Progenitor cell of endocrine pancreas (in vitro differentiated cells): ENCODE measurements around the gene EXOC7. TPM values are rescaled to one million over a fixed set of nuclear protein-coding genes. Genes with fewer than 3 reads are reported as not detected.

Experiments used
- DNase-seq: peaks from one replicate; pipeline ENCODE4 v3.0.0; 2021; ENCODE audit warnings: low spot score; ENCODE audit not compliant: unreplicated experiment
- H3K27ac Mint-ChIP-seq: 2 replicates; pipeline ENCODE4 v1.8.0; 2021; ENCODE audit warnings: mild to moderate bottlenecking, moderate library complexity, mixed read lengths
- H3K27me3 Mint-ChIP-seq: 2 replicates; pipeline ENCODE4 v1.8.0; 2021; ENCODE audit warnings: mixed read lengths
- H3K36me3 Mint-ChIP-seq: 2 replicates; pipeline ENCODE4 v1.8.0; 2022; ENCODE audit warnings: mixed read lengths; ENCODE audit not compliant: insufficient read depth
- H3K4me1 Mint-ChIP-seq: 2 replicates; pipeline ENCODE4 v1.8.0; 2021; ENCODE audit warnings: low read depth, mixed read lengths
- H3K4me3 Mint-ChIP-seq: 2 replicates; pipeline ENCODE4 v1.8.0; 2021; ENCODE audit warnings: low read depth, mild to moderate bottlenecking, moderate library complexity, mixed read lengths
- H3K9me3 Mint-ChIP-seq: 2 replicates; pipeline ENCODE4 v1.8.0; 2021; ENCODE audit warnings: low read depth, mixed read lengths
- total RNA-seq: library from RNA; stranded (reverse); gene quantifications from 2 replicates; pipeline ENCODE4 v1.2.1, GENCODE V29; 2021
- TF ChIP-seq, protein P1 (sequence below): fragments of 200-600 bp; sonication (generic); IDR thresholded peaks from one replicate; pipeline ENCODE4 v1.5.0; 2021; ENCODE audit warnings: antibody characterized with exemption, mild to moderate bottlenecking; ENCODE audit not compliant: unreplicated experiment

Gene EXOC7
- total RNA-seq, 1 donor from 2014 or later: 354 TPM

DNA sequence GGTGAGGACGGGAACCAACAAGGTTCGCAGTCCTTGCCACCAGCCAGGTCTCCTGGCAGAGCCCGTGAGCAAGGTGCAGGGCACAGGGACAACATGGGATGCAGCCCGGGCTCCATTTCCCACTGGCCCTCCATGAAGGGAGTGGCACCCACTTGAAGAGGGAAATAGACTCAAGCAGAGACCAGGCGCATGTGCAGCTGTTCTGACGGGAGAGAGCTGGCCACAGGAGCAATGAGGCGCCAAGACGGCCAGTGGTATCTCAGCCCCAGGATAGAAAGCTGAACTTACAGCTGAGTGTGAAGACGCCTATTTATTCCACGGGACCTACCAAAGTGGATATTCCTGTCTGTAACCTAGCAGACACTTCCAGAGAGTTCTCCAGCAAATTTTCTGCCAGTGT, 45.6 kb upstream of the EXOC7 start:
- DNase-seq: no peak
- Mint-ChIP-seq H3K27ac (peak overlapping the region; percentile 45), H3K4me3 (no peak overlapping the region), H3K9me3 (no peaks in the 10 kb centered on the region), H3K27me3 (no peaks in the 10 kb centered on the region), H3K36me3 (peaks cover 6% of the 10 kb centered on the region), H3K4me1 (peaks cover 2% of the 10 kb centered on the region)
- TF ChIP-seq, protein P1, sequence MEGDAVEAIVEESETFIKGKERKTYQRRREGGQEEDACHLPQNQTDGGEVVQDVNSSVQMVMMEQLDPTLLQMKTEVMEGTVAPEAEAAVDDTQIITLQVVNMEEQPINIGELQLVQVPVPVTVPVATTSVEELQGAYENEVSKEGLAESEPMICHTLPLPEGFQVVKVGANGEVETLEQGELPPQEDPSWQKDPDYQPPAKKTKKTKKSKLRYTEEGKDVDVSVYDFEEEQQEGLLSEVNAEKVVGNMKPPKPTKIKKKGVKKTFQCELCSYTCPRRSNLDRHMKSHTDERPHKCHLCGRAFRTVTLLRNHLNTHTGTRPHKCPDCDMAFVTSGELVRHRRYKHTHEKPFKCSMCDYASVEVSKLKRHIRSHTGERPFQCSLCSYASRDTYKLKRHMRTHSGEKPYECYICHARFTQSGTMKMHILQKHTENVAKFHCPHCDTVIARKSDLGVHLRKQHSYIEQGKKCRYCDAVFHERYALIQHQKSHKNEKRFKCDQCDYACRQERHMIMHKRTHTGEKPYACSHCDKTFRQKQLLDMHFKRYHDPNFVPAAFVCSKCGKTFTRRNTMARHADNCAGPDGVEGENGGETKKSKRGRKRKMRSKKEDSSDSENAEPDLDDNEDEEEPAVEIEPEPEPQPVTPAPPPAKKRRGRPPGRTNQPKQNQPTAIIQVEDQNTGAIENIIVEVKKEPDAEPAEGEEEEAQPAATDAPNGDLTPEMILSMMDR: no peak

DNA sequence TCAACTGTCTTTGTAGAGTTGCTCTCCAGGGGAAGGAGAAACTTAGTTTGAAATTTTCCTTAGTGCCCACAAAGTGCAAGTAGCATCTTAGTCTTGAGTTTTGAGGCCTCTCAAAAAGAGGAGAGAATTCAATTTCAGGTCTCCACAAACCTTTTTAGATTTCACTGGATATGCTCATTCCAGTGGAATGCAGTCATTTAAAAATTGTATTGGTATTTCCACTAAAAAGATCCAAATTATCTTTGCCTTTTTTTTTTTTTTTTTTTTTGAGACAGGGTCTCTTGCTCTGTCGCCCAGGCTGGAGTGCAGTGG, 44.4 kb upstream of the EXOC7 start:
- H3K36me3 Mint-ChIP-seq: peaks cover 6% of the 10 kb centered on the region
- no peak for DNase-seq
- TF ChIP-seq, protein P1: no peak
- peaks cover 4% of the 10 kb centered on the region for H3K4me1 Mint-ChIP-seq
- H3K27ac Mint-ChIP-seq: no peak overlapping the region
- H3K27me3 Mint-ChIP-seq: no peaks in the 10 kb centered on the region
- H3K9me3 Mint-ChIP-seq: no peaks in the 10 kb centered on the region
- H3K4me3 Mint-ChIP-seq: no peak overlapping the region

DNA sequence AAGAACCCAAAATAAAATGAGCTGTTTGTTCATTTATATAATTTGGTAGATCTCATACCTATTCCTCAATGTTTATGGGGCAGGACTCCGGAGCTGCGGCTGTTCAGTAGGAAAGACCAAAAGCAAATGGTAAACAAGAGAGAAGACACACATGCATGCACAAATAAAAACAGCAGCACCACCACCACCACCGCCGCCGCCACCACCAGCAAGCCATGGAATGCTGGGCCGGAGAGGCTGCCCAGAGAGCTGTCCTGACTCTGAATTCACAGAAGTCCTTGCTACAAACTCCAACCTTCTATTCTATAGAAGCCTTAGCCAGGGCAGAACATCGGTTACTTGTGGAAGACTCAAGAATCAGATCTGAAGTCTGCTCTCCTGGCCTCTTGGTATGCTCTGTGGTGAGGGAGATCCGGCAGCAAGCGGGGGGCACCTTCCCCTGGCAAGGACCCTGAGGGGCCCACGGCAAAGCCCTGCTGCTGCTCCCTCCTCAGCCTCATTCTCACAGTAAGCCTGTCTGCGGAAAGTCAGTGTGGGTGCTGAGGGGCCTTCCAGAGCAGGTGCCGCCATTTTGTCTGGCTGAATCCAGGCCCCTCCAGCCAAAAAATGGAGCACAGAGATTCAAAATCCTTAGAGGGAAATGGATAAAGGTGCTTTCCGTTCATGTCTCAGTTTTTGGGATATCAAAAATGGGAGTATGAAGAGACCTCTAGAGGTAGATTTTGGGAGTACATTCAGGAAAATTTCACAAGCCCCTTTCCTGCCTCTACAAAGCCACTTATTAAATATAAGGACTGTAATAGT, 43.8 kb upstream of the EXOC7 start:
- Mint-ChIP-seq H3K4me3 (no peak overlapping the region), H3K27me3 (peaks cover 4% of the 10 kb centered on the region), H3K9me3 (no peaks in the 10 kb centered on the region), H3K27ac (no peak overlapping the region), H3K4me1 (peaks cover 6% of the 10 kb centered on the region), H3K36me3 (peaks cover 5% of the 10 kb centered on the region)
- TF ChIP-seq, protein P1: peak; percentile 65
- no peak for DNase-seq

DNA sequence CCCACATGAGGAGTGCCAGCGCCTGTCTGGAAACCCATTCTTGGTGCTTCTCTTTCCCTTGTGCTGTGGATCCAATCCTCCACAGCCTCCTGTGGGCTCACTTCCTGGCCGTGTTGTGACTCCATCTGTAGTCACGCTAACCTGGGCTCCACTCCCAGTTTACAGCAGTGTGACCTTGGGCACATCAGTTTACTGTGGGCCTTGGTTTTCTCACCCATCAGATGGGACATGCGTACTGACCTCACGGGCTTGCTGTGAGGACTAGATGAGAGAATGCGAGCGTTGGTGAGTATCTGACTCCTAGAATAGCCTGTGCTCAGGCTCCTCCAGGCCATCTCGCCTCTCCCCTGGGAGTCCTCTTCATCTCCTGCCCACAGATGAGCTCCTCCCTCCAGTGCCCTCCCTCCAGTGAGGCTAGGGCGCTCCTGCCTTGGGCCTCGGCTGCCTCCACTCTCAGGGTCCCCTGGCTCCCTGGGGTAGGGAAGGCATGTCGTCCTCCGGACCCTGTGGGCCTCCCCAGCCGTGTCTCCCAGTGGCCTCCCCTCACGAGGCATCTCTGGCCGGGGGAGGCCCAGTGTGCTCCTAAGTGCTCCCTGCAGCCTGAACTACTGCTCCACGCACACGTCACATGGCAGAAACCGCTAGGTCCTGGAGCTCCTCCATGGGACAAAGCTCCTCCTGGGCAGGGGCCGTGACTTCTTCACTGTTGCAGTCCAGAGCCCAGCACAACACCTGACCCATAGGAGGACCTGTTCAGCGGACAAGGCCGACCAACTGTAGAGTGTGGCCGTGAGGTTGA, 42.7 kb upstream of the EXOC7 start:
- H3K36me3 Mint-ChIP-seq: peaks cover 3% of the 10 kb centered on the region
- no peaks in the 10 kb centered on the region for H3K9me3 Mint-ChIP-seq
- H3K4me1 Mint-ChIP-seq: peaks cover 13% of the 10 kb centered on the region
- H3K27me3 Mint-ChIP-seq: peaks cover 7% of the 10 kb centered on the region
- TF ChIP-seq, protein P1: no peak
- no peak overlapping the region for H3K27ac Mint-ChIP-seq
- no peak for DNase-seq
- H3K4me3 Mint-ChIP-seq: no peak overlapping the region

DNA sequence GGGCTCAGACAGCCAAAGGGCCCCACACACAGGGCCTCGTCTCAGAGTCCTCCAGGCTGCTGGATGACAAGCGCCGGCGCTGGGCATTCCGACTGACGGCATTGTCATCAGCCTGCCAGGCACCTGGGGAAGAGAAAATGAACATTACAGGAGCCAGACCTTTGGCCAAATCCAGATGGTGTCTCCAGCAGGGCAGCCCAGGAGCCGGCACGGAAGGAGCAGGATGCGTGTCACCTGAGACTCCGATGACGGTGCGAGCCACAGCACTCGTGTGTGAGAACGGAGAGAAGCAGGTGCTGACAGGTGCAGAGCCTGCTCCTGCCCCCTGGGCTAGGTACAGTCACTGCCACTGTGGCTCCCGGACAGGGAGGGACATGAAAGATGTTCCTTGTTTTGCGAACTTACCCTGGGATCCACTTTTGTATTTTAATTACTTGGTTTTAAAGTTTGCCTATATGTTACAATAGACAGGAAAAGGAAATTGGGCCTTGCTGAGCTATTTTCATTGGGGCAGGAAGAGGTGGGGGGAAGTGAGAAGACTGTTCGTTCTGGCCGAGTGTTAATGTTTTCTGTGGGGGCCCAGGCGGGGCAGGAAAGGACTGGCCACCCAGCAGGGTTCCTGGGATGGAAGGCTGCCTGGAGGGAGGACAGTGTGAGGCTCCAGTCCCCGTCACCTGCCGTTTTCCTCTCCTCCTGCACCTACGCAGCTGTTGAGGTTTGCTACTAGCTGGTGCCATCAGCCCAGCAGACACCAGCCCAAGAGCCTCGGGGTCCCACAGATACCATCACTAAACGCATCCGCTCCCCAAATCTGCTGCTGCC, 41.9 kb upstream of the EXOC7 start:
- H3K27me3 Mint-ChIP-seq: peaks cover 7% of the 10 kb centered on the region
- peaks cover 15% of the 10 kb centered on the region for H3K4me1 Mint-ChIP-seq
- TF ChIP-seq, protein P1: no peak
- peak overlapping the region; percentile 67 for H3K27ac Mint-ChIP-seq
- DNase-seq: no peak
- peaks cover 3% of the 10 kb centered on the region for H3K36me3 Mint-ChIP-seq
- H3K4me3 Mint-ChIP-seq: no peak overlapping the region
- H3K9me3 Mint-ChIP-seq: no peaks in the 10 kb centered on the region
